GM19372 (cell line): Measurements from ENCODE around the gene SLC2A1.
"Not testable (repeated sequence)": the region's sequence is repeated elsewhere in the genome, so short reads cannot be mapped to it uniquely, and the experiment has no call there.

Experiments
- ATAC-seq: cut with Tn5 transposase; IDR thresholded peaks from one replicate; pipeline ENCODE4 v1.9.1; 2021; ENCODE audit warnings: mild to moderate bottlenecking, low read depth, moderate library complexity; ENCODE audit not compliant: unreplicated experiment

SLC2A1 gene

DNA sequence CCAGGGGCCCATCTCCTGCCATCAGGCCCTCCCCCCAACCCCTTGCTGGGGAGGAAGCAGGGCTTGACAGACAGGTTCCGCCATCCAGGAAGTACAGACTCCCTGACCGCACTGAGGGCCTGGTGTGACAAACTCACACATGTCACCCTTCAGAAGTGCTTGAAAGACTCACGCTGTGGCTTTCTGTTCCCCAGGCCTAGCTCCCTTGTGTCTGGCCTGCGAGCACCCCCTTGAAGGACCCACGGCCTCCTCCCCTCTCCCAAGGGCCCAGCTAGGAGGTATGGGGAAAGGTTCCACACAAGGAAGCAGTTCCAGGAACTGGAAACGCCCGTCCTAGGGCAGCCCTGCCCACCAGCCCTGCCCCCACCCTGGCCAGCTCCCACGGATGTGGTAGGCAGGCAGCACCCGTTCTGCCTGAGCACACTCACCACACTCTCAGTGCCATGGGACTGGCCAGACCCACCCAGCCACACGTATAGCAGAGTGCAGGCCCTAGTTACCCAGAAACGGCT is 26.7 kb downstream of the SLC2A1 start:
- ATAC-seq, result peak; percentile 65

- ATAC-seq, result peak; percentile 32
Observed at GRCh38 chr1:42931108-42931539, 27.5 kb downstream of the SLC2A1 start.

DNA sequence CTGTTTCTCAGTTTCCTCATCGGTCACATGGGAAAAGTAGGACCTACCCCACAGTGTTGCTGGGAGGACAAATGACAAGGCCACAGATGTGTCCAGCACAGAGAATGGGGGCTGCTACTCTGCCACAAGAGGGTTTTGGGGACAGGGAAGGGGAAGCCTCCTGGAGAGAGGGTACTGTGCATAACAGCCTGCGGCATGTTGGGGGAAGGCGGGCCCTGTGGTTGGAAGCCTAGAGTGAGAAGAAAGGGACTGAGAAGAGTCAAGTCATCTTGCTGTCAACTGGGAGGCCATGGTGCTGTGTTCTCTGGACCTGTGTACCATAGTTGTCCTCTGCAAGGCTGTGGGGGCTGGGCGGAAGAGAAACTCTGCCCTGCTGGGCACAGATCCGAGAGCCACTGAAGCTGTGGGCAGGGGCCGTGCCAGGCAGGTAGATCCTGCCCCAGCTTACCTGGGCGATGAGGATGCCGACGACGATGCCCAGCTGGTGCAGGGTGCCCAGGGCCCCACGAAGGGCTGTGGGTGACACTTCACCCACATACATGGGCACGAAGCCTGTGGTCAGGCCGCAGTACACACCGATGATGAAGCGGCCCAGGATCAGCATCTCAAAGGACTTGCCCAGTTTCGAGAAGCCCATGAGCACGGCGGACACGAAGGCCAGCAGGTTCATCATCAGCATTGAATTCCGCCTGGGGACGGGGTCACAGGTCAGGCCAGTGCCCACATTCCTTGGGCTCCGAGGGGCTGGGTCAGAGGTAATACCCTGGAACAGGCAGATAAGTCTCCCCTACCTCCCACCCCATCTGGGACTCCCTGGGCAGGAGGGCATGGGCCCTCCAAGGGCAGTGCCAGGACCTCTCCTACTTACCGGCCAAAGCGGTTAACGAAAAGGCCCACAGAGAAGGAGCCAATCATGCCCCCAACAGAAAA is 28.2 kb downstream of the SLC2A1 start:
- ATAC-seq, result no peak

DNA sequence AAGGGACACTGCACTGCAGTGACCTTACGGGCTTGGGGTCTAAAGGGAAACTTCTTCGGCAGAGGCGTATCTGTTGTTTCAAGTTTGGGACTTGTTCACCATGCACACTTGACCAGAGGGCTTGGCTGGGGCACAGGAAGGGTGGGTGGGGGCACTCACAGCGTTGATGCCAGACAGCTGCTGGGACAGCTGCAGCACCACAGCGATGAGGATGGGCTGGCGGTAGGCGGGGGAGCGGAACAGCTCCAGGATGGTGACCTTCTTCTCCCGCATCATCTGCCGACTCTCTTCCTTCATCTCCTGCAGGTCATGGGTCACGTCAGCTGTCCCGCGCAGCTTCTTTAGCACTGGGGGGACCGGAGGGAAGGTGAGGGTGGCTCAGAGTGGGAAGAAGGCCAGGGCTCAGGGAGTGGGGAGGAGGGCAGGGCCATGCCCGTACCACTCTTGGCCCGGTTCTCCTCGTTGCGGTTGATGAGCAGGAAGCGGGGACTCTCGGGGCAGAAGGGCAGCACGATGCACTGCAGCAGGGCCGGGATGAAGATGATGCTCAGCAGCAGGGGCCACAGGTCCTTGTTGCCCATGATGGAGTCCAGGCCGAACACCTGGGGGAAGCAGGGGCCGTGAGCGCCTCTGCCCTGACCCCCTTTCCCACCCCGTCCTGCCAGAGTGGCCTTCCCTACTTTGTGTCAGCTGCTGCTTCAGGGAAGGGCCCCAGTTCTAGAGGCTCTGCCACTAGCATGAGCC is 29.1 kb downstream of the SLC2A1 start:
- no peak for ATAC-seq

DNA sequence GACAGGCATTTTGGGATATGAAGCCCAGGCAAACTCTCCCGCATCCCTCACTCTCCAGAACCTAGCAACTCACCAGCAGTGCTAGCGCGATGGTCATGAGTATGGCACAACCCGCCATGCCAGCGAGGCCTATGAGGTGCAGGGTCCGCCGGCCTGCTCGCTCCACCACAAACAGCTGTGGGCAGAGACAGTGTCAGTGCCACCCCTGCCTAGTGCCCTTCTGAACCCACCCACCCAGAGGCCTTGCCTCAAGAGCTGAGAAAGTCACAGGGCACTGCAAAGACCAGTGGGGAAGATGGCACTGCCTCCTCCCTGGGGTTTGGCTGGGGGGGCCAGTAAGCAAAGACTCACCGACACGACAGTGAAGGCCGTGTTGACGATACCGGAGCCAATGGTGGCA is 29.8 kb downstream of the SLC2A1 start:
- ATAC-seq, result no peak

GRCh38 chr1:42927920-42928505 is 30.7 kb downstream of the SLC2A1 start:
- ATAC-seq, result no peak

DNA sequence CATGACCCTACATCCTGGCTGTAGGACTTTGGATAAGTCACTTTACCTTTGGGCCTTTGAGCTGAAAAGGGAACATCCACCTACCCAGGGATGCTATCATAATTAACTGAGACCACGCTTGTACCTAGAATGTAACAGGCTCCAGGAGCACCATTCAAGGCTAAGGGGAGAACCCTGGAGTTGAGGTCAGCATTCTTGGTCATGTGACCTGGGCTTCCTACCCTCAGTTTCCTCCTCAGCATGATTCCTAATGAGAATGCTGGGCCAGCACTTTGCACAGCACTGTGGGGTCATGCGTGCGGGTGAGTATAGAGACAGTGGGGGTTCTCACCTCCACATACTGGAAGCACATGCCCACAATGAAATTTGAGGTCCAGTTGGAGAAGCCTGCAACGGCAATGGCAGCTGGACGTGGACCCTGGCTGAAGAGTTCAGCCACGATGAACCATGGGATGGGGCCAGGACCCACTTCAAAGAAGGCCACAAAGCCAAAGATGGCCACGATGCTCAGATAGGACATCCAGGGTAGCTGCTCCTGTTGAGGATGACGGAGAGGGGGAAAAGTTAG is 31.3 kb downstream of the SLC2A1 start:
- no peak for ATAC-seq

GRCh38 chr1:42926879-42927242 is 31.8 kb downstream of the SLC2A1 start:
- no peak for ATAC-seq

DNA sequence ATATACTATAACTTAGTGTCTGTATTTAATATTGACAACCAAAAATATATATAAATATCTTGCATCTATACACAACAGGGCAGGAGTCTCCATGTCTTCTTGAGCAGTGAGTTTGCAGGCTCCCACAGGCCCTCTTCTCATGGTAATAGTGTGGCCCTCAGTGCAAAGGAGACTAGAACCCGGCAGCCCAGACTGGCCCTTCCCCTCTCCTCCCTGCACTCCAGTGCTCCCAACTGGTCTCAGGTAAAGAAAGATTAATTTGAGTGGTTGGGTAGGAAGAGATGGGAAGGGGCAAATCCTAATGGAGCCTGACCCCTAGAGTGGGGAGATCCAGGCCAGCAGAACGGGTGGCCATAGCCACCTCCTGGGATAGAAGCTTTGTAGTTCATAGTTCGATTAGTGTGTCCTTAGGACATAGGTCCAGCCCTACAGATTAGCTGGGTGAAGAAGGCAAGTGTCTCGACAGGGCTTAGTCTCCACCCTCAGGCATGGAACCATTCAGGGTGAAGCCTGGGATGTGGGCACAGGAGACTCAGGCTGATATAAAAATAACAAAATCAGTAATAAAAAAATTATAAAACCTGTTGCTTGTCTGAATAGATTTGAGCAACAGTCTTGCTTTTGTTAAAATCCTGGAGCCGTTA is 32.3 kb downstream of the SLC2A1 start:
- no peak for ATAC-seq

DNA sequence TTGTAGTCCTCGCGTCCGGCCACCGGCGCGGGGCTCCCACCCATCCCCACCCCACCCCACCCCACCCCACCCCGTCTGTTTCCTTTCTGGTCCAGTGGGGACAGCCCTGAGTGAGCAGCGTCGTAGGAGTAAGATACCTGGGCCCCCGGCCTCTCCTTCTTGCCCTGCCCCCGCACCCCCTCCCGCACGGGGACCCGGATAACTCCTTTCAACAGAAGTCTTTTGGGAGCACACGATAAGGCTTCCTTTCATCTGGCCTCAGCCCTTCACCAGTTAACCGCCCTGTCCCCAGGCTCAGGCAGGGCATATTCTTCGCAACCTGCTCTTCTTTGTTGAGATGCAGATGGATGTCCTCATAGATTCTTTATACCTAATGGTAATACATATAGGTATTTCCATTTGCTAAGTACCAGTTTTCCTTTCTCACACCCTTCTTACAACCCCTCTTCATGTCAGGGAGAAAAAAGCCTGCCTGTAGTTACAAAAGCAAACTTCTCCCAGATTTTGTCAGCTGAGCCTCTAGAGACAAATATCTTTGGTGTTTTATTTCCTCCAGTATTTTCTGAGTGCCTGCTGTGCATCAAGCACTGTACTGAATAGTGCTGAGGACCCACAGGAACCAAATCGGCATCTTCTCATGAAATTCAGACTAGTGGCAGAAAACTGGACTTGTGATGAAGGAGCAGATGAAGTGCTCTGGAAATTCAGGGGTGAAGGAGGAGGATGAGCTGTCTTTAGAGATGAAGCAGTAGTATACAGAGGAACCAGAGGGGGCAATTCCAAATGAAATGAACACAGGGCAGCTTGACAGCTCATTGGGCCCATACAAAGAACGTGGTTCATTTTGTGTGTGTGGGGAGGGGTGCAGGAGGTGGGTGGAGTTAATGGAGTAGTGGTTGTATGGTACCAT is 33.6 kb downstream of the SLC2A1 start:
- no peak for ATAC-seq

DNA sequence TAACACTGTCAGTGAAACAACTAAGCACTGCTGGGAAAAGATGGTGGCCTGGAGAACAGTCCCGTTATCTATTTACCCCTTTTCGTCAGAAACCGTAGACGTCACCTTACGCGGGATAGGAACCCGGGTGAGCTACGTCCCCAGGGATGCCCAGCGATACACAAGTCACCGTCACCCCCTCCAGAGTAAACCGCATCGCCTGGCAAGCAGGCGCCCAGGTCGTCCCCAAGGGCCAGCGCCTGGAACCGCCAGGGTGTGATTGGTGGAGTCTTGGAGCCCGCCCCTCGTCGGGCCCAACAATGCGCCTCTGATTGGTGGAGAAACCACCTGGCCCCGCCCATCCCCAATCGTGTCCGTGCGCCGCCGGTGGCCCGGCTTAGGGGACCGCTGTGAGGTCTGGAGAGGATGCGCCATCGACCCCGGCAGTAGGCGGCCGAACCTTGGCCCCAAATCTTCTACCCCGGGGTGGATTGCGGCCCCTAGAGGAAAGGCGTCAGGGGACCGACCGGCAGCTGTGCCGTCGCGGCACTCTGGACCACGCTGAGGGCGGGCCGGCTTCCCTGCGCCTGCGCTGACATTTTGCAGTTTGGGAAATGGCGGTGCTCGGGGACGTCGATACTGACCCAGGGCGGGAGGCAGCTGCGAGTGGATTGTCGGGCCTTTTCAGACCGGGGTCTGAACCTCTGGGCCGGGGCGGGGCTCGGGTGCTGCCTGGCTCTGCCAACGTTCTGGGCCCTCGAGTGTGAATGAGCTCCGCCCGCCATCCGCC is 34.4 kb downstream of the SLC2A1 start:
- ATAC-seq, result peak; percentile 93

DNA sequence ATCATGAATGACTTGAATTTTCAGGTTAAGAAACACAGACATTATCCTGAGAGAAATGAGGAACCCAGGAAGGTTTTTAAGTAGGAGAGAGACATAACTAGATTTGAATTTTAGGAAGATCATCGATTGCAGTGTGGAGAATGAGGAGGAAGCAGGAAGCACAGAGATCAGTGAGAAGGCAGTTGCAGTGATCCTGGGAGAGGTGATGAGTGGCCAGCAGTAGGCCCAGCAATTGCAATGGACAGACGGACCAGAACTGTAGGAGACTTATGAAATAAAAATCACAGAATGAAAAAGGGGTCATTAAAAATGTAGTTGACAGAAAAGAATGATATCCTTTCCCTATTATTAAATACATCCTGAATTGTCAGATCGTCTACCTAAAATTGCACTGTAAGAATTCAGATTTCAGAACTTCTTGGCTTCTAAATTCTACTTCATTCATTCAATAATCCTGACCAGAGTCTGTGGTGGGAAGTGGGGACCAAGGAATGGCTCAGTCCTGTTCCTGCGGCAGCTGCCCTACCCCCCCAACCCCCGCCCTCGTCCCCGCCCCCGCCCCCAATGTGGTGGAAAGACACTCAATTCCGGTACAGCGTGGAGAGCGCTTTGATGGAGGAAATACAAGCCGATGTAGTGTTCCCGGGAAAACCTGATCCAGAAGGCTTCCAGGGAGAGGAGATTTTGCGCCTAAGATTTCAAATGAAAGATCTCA is 35.1 kb downstream of the SLC2A1 start:
- no peak for ATAC-seq

DNA sequence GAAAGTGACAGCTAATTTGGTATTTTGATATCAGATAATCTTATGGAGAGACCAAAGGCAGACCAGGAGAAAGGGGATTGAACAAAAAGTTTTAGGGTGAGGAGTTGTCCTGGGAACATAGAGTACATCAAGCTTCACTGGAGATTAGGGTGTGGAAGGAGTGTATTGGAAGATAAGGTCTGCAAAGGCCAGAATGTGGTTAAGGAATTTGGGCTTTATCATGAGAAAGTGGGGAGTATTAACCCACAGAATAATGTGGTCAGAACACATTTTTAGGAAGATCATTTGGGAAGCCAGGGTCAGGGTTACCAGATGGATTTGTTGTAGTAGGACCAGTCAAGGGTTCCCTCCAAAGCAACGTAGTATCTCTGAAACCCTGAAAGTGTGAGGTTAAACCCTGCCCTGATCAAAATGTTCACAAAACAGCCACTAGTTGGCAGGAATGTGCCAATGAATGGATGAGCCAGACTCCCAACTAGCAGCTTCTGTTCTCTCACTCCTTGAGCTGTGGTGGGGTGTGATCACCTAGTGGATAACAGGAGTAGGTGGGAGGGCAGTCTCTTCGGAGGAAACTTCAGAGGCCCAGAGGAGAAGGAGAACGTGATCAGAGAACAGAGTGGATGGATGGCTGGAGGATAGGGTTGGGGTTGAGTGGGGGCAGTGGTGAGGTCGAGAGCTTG is 35.8 kb downstream of the SLC2A1 start:
- no peak for ATAC-seq

- ATAC-seq, result no peak
Observed at GRCh38 chr1:42921769-42922168, 36.9 kb downstream of the SLC2A1 start.

DNA sequence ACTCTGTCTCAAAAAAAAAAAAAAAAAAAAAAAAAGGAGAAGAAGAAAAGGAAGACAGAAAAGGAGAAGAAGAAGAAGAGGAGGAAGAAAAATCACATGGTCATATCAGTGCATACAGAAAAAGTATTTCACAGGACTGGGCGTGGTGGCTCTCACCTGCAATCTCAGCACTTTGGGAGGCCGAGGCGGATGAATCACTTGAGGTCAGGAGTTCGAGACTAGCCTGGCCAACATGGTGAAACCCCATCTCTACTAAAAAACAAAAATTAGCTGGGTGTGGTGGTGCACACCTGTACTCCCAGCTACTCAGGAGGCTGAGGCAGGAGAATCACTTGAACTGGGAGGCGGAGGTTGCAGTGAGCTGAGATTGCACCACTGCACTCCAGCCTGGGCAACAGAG is 39.0 kb downstream of the SLC2A1 start:
- ATAC-seq, result not testable (repeated sequence)

DNA sequence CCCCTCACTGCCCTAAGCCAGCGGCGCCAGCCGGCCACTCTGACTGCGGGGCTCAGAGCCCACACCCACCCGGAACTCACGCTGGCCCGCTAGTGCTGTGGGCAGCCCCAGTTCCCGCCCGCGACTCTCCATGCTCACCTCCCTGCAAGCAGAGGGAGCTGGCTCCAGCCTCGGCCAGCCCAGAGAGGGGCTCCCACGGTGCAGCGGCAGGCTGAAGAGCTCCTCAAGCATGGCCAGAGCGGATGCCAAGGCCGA is 41.5 kb downstream of the SLC2A1 start:
- no peak for ATAC-seq

- ATAC-seq, result no peak
Observed at GRCh38 chr1:42915456-42915855, 43.2 kb downstream of the SLC2A1 start.
